NCI-H2107 treated with DMSO at 0.1 percent for 48 hours (cell line): ENCODE data around the gene HHATL.

Experiments used
- DNase-seq: peaks from one replicate; lab custom pipeline; 2025; ENCODE audit not compliant: unreplicated experiment; lab: John Stamatoyannopoulos, UW

HHATL gene

GRCh38 chr3:42702066-42702951, at the start of gene HHATL:
TSS of gene HHATL (minus strand) at chr3:42702798. CDS start at chr3:42700826, 1,972 bp downstream.
- DNase-seq, result peak; percentile 36

- DNase-seq, result no peak
Observed at GRCh38 chr3:42751609-42752008, 49.0 kb upstream of the HHATL start.

- DNase-seq, result no peak
Observed at GRCh38 chr3:42750834-42751233, 48.2 kb upstream of the HHATL start.

GRCh38 chr3:42749753-42750231, 47.2 kb upstream of the HHATL start:
- no peak for DNase-seq

GRCh38 chr3:42749025-42749752, 46.6 kb upstream of the HHATL start:
- no peak for DNase-seq

GRCh38 chr3:42747581-42747980, 45.0 kb upstream of the HHATL start:
- no peak for DNase-seq

GRCh38 chr3:42746455-42747450, 44.2 kb upstream of the HHATL start:
- peak; percentile 76 for DNase-seq

GRCh38 chr3:42745776-42746454, 43.3 kb upstream of the HHATL start:
- DNase-seq, result no peak

GRCh38 chr3:42745291-42745745, 42.7 kb upstream of the HHATL start:
- no peak for DNase-seq

GRCh38 chr3:42743204-42743995, 40.8 kb upstream of the HHATL start:
- no peak for DNase-seq

GRCh38 chr3:42742688-42743087, 40.1 kb upstream of the HHATL start:
- no peak for DNase-seq

GRCh38 chr3:42742259-42742658, 39.7 kb upstream of the HHATL start:
- no peak for DNase-seq

GRCh38 chr3:42741796-42742195, 39.2 kb upstream of the HHATL start:
- no peak for DNase-seq

- peak; percentile 19 for DNase-seq
Observed at GRCh38 chr3:42739401-42740158, 37.0 kb upstream of the HHATL start.

- DNase-seq, result no peak
Observed at GRCh38 chr3:42736531-42736930, 33.9 kb upstream of the HHATL start.

- DNase-seq, result no peak
Observed at GRCh38 chr3:42736081-42736480, 33.5 kb upstream of the HHATL start.

GRCh38 chr3:42735615-42736014, 33.0 kb upstream of the HHATL start:
- DNase-seq, result no peak

- DNase-seq, result no peak
Observed at GRCh38 chr3:42735019-42735418, 32.4 kb upstream of the HHATL start.
